Dermis blood vessel endothelial cell (primary cell): Measurements from ENCODE around the gene SLC25A29. TPM values are rescaled to one million over a fixed set of nuclear protein-coding genes. Genes with fewer than 3 reads are reported as not detected.

Source experiments
- DNase-seq: peaks from one replicate; pipeline ENCODE4 v3.0.0; 2010
- total RNA-seq: library from RNA; depleted of rRNA; stranded (reverse); fragments of >200 nt; gene quantifications from 2 replicates; pipeline ENCODE4 v1.2.3, GENCODE V29; 2014

SLC25A29 gene
- total RNA-seq, 1 donor from 2014 or later: 145 TPM

DNA sequence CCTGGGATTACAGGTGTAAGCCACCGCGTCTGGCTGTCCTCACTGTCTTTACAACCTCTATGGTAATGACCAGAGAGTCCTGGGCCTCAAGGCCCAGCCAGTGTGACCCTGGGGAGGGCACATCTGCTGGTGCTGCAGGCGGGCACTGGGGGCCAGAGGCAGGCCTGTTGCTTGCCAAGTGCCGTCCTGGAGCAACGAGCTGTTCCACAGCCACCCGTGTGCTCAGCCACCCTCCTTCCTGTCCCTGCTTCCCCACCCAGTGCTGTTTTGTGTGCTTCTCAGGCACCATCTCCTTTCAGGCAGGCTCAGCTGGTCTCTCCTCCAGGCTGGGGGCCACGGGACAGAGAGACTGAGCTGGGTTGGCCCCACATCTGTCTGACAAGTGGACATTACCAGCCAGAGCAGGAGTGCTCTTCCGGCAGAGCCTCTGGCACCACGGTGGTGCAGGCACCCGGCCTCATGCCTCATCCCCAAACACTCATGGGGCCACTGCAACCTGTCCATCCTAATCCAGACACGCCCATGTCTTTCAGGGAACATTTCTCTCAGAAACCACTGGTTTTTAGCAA, 25.9 kb upstream of the SLC25A29 start:
- no peak for DNase-seq

DNA sequence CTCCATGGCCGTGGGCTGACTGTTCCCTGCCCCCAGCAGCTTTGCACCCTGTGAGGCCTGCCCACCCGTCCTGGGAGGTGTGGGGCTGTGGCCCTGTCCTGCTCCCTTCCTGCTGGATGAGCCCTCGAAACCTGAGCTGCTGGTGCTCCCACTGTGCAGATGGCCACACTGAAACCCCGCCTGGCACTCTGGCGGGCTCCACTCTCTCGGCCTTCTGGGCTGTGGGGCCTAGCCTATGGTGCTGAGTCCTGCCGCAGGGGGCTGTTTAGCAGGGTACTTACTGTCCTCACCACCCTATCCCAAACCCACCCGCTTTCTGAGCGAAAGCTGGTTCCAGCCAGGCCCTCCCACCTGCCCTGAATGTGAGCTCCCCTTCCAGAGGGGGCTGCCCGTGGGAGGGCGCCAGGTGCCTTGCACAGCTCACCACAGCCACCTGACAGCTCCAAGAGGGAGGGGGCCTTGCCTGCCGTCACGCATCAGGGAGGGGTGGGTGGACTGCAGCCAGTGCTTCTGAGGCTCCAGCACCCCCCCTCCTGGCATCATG, 24.2 kb upstream of the SLC25A29 start:
- DNase-seq: no peak

DNA sequence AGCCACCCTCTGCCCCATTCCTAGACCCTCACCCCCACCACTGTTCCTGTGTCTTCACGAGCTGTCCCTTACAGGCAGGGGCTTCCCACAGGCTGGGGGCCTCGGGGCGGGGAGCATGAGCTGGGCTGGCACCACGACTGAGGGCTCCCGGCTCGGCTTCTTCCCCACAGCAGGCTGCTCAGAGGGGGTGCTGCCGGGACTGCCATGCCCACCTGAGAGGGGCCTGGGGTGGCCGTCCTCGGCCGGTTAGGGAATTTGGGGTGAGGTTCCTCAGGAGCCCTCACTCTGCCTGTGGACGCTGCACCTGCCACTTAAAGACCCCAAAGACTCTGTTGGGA, 23.7 kb upstream of the SLC25A29 start:
- no peak for DNase-seq

DNA sequence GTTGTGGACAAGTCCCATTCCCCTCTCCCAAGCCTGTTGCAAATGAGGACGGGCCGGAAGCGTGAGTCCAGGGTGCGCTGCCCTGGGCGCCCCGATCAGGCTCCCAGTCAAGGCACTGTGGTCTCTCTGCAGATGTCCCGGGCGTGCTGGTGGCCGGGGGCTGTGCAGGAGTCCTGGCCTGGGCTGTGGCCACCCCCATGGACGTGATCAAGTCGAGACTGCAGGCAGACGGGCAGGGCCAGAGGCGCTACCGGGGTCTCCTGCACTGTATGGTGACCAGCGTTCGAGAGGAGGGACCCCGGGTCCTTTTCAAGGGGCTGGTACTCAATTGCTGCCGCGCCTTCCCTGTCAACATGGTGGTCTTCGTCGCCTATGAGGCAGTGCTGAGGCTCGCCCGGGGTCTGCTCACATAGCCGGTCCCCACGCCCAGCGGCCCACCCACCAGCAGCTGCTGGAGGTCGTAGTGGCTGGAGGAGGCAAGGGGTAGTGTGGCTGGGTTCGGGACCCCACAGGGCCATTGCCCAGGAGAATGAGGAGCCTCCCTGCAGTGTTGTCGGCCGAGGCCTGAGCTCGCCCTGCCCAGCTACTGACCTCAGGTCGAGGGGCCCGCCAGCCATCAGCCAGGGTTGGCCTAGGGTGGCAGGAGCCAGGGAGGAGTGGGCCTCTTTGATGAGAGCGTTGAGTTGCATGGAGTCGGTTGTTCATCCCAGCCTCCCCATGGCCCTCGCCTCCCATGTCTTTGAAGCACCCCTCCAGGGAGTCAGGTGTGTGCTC, 23.2 kb upstream of the SLC25A29 start:
- DNase-seq: no peak

DNA sequence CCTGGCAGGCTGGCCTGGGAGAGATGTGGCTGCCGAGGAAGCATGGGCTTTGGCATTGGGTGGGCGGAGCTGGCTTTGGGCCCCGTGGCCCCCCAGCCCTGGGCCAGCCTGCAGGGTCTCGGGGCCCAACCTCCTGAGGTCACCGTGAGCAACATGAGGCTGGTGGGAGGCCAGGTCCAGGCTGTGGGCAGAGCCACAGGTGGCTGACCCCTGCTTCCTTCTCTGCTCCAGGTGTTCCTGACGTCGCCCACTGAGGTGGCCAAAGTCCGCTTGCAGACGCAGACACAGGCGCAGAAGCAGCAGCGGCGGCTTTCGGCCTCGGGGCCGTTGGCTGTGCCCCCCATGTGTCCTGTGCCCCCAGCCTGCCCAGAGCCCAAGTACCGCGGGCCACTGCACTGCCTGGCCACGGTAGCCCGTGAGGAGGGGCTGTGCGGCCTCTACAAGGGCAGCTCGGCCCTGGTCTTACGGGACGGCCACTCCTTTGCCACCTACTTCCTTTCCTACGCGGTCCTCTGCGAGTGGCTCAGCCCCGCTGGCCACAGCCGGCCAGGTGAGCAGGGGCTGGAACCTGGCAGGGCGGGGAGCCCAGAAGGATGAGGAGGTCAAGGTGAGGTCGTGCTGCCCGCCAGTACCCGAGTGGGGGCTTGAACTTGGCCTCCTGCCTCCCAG, 22.4 kb upstream of the SLC25A29 start:
- no peak for DNase-seq

DNA sequence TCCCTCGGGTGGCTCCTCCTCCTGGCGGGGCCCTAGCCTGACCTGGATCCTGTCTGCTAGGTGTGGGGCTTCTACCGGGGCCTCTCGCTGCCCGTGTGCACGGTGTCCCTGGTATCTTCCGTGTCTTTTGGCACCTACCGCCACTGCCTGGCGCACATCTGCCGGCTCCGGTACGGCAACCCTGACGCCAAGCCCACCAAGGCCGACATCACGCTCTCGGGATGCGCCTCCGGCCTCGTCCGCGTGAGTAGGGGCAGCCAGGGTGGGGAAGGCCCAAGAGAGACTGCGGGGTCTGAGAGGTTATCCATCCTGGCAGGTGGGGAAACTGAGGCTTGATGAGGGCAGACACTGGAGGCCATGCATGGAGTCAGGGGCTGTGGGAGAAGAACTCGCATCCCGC, 20.9 kb upstream of the SLC25A29 start:
- no peak for DNase-seq

DNA sequence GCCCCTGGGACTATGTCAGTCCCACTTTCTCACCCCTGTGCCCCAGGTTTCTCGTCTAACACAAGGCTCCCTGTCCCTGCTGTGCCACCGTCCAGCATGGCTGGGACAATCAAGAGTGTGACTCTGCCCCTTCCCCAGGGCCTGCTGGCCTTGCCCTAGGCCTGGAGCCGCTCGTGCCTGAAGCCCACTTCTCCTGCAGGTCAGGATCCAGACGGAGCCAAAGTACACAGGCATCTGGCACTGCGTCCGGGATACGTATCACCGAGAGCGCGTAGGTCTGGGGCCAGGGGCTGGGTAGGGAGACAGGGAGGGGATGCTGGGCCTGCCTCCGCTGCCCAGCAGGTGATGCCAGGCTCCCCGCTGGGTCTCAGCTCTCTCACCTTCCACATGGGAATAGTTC, 19.7 kb upstream of the SLC25A29 start:
- no peak for DNase-seq

DNA sequence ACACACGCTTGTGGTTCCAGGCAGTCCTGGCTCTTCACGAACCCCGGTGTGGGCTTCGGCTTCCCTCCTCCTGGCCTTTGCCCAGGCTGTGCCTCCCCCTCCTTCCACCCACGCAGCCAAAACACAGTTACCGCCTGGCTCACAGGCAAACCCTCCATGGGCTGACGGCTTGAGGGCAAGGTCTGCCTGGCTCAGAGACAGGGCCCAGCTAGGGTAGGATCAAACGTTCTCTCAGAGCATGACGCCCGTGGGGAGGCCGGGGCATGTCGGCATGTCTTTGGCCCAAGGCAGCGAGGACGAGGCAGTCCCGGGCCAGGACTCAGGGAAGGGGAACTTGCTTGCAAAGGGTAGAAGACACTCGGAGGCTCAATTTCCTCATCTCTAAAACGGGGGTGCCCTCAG, 19.0 kb upstream of the SLC25A29 start:
- DNase-seq: no peak

DNA sequence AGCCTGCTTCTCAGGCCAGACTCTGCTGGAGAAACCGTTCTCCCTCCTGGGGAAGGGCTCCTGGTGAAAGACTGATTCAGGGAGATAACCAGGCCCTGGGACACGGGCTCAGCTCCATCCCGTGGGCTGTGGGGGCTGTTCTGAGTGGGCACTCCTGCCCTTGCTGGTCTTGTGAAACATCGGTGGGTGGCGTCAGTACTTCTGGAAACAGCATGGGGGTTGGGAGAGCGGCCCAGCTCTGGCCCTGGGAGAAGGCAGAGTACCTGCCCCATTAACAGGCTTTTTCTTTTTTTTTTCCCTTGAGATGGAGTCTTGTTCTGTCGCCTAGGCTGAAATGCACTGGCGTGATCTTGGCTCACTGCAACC, 17.7 kb upstream of the SLC25A29 start:
- no peak for DNase-seq

DNA sequence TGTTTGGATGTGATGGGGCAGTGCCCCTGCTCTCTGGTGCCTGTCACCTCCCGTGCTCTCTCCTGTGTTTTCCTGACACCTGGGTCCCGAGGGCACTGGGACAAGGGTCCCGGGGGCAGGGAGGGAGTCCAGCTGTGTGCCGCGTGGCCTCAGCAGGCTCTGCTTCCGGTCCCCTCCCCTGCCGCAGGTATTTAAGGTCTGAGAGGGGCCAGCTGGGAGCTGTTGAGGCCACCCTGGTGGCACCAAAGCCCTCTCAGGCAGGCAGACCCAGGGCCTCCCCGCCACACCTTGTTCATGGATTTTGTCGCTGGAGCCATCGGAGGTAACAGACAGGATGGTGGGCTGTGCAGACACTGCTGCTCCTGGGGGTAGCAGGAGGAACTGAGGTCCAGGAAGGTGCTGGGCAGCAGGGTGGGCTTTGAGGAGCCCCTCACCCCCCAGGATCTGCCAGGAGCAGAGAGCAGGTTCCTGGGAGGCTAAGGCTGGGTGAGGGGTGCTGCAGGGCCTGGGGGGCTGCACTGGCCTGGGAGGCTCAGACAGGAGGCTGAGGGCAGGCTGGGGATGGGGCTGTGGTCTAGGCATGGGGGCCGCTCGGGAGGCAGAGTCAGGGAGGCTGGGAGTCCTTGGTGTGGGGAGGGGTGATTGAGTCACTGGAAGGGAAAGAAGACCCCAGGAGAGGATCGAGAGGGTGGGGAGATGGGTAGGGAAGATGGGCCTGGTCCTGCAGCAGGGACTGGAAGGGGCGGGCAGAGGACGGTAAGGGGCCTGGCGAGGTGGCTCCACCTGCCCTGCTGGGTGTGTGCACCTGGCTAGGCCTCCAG, 17.1 kb upstream of the SLC25A29 start, which contains the start of gene SLC25A47:
Gene SLC25A47, plus strand, starts transcription at position 219 of the 821 bp plus-strand sequence. Its CDS starts 76 bp downstream, at position 295.
- no peak for DNase-seq

DNA sequence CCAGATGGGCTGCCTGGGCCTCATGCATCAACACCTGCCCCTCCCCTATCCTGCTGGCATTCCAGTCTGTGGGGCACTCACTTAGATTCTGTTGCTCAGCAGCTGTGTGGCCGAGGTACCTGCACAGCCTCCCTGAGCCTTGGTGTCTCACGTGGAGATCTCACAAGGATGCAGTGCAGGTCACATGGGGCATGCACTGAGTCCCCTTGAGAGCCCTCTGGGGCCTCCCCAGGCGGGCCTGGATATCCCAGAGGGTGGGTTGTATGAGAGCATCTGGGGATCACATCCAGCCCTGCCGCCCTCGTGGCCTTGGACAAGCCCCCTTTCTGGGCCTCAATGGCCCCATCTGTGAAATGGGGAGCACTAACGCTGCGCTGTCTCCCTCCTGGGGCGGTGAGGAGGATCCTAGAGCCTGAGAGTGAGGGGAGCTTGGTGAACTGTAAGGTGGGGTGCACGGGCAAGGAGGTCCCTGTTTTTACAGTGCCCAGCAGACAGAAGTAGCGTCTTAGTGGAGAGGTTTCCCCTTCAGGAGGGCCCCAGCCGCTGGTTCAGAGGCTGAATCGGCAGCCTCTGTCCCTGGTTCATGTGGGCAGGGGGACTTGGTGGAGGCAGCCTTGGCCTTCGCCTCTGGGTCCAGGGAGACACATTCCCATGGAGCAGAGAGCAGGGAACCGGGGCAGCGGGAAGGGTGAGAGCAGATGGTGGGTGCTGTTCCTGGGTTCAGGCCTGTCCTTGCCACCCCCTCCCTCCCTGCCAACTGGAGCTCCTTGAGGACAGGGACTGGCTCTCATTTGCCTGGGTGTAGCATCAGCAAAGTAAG, 16.1 kb upstream of the SLC25A29 start:
- DNase-seq: no peak

DNA sequence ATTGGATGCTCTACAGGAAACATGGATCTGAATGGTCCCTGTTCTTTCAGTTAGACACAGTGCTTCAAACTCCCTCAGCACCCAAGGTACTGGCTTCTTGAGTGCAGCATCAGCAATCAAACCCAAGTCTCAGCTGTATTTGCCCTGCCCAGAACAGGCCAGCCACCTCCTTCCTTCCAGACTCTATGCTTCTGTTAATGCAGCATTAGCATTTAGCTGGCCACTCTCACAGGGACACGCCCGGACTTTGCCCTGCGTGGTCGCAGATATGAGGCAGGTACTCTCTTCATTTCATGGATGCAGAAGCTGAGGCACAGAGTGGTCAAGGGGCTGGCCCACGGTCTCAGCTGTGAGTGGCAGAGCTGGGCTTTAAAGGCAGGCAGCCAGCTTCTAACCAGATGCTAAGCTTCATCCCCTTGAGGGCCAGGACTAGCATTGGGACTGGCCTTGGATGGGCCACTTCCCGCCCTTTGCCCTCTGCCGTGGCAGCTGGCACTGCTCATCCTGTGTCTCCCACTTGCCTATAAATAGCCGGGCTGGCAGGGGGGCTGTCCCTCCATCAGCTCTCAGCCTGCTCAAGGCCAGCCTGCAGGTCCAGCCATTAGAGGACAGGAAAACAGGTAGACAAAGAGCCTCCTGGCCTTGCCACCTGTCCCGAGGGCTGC, 15.4 kb upstream of the SLC25A29 start:
- DNase-seq: no peak

DNA sequence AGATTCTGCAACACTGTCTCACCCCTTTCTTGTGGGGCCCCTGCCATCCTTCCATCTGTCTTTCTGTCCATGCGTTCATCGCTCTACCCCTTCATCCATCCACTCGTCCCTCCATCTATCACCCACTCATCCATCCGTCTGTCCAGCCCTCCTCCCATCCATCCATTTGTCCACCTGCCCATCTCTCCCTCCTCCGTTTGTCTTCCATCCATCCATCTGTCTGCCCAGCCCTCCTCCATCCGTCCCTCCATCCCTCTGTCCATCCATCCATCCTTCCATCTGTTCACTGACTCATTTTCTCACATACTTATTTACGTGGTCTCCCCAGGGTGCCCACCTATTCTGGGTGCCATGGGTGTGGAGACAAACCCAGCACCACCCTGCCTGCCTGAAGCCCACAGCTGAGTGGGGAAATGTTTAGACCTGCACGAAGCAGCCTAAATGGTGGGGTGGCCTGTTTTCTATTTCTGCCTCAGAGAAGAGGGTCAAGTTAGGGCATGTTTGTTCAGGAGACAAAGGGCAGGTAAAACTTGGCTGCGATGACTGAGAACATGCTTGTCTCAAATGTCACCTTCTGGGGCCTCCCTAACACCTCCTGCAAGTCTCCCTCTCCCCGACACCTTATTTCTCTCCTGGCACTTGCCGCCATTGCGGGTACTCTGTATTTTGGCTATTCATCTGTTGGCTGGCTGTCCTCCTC, 14.1 kb upstream of the SLC25A29 start:
- DNase-seq: no peak

DNA sequence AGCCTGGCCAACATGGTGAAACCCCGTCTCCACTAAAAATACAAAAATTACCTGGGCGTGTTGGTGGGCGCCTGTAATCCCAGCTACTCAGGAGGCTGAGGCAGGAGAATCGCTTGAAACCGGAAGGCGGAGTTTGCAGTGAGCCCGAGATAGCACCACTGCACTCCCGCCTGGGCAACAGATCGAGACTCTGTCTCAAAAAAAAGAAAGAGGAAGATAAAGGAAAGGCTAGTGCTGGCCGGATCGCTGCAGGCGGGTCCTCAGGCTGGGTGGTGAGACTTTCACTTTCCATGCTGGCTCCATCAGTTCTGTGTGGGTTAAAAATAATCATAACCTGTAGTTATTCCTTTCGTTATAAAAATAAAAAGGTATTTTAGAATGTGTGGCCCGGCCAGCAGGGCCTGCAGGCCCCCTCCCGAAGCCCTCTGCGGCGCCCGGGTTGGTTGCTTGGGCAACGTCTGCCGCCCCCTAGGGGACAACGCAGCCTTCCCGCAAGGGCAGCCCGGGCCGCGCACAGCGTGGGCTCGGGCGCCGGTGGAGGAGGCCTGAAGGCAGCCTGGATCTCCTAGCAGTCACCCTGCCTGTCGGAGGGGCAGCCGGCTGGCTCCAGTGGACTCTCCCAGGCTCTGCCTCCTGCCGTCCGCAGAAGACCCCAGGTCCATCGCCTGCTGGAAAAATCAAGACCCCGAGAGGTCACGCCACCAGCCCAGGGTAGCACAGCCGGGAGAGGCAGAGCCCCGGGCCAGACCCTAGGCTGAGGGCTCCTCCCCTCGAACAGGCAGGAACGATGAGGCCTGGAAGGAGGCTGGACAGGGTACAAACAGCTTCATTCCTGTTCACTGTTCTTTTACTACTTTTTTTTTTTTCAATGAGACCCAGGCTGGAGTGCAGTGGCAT, 11.9 kb upstream of the SLC25A29 start:
- peak; percentile 81 for DNase-seq

DNA sequence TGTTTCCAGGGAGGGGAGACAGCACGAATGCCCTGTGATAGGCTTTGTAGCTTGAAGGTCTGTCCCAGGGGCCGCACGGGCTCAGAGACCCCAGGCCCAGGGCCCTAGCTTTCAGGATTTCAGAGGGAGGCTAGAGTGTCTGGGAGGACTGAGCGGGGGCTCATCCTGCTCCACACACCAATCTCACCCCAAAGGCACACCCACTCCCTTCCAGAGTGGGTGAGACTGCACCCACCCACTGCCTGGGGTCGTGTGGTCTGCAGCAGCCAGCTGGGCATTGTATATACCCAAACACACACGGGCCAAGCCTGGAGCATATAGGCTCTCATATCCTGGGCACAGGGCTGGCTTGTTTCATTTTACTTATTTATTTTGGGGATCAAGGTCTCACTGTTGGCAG, 11.1 kb upstream of the SLC25A29 start:
- DNase-seq: no peak

DNA sequence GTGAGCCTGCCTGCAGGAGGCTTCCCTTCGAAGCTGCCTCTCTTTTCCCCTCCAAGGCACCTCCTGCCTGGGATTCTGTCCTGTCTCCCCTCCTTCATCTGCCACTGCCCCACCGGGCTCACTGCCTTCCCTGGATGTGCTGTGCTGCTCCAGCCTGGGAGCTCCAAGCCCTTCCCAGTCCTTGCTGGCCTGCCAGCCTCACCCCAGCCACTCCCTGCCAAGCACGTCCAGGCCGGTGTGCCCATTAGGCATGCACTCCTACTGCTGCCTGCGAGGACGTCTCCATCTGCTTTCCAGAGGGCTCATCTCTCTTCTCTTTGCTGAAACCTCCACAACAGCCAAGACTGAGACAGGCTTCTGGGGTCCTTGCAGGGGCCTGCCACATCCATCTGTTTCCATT, 8.5 kb upstream of the SLC25A29 start:
- no peak for DNase-seq

DNA sequence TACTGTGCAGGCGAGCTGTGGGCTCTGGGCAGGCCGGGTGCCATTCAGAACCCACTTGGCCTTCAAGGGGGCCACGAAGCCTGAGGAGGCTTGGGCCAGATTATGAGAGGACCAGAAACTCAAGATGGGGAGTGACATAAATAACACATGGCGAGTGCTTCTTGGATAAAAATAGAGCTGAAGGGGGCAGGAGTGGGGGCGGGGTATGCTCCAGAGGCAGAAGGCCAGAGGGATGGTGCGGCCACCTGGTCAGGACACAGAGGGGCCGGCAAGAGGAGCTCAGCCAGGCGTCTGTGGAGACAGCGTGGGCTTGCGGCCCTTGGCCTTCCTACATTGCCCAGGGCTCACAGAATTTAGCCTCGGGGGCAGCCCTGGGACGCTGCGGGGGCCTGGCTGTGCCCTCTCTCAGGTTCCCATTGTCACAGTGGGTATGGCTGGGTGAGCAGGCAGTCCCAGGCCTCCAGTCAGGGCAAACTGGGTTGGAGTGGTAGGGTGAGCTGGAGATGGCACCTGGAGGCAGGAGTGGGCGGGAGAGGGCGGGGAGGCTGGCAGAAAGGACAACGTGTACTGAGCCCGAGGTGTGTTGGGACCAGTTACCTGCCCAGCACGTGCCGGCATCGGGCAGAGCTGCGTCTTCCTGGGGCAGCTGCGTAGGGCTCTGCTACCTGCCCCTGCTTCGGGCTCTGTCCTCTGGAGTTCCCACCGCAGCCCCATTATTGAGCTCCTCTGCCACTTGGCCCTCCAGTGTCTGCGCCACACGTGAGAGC, 7.4 kb upstream of the SLC25A29 start:
- DNase-seq: no peak

DNA sequence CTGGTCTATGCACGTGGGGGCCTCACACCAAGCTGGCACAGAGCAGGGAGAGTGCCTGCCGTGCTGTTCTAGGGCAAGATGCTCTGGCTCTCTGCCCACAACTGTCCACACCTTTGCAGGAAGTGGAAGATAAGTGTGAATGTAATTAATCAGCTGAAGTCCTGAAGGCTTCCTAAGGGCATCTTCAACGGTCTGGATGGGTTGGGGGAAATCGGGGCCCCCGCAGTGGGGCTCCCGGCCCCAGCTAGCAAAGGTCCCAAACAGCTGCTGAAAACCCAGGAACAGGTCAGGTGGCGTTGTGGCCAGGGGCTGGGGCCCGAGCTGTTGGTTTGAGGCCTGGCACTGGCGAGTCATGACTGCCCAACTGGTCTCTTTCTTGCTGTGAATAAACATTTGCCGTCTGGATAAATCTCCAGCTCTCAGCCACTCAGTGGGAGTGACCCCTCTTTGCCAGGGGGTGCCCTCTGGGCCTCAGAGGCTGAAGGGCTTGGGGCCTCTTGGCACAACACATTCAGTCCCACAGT, 6.7 kb upstream of the SLC25A29 start:
- DNase-seq: no peak
